GM13976 (cell line): ENCODE measurements around the gene EXOC3L2.

Source experiments
- DNase-seq: peaks from one replicate; pipeline ENCODE4 v3.0.0; 2012; ENCODE audit warnings: low spot score
- CTCF ChIP-seq: IDR thresholded peaks from 2 replicates; pipeline ENCODE4 v1.5.1; 2012; ENCODE audit warnings: borderline replicate concordance, mild to moderate bottlenecking; ENCODE audit not compliant: insufficient read depth; ENCODE audit errors: extremely low read depth, missing control alignments, control extremely low read depth
- in situ Hi-C: fragments of 300-500 bp; cut with MboI; formaldehyde crosslinking; loops from one replicate; pipeline ENCODE4 v1.12.0; 2022; ENCODE audit warnings: low sequenced_read_pairs, mixed read lengths, inconsistent platforms; ENCODE audit not compliant: unreplicated experiment

EXOC3L2 gene

GRCh38 chr19:45262570-45262969, 17.4 kb upstream of the EXOC3L2 start:
- no peak for DNase-seq
- no peak for TF ChIP-seq CTCF
- in situ Hi-C loops, result no loop called here

GRCh38 chr19:45258862-45259261, 13.7 kb upstream of the EXOC3L2 start:
- TF ChIP-seq CTCF, result no peak
- DNase-seq, result no peak
- in situ Hi-C loops, result no loop called here

- no peak for DNase-seq
- in situ Hi-C loops, result no loop called here
These were observed 11.6 kb upstream of the EXOC3L2 start for GRCh38 chr19:45256836-45257235.

GRCh38 chr19:45255611-45256157, 10.5 kb upstream of the EXOC3L2 start:
- TF ChIP-seq CTCF, result no peak
- no peak for DNase-seq
- in situ Hi-C loops, result no loop called here

More at GRCh38 chr19:45256836-45257235, 11.6 kb upstream of the EXOC3L2 start:
- TF ChIP-seq CTCF, result no peak

- DNase-seq, result no peak
- in situ Hi-C loops, result no loop called here
These were observed 8.9 kb upstream of the EXOC3L2 start for GRCh38 chr19:45254044-45254531.

GRCh38 chr19:45253396-45254027, 8.3 kb upstream of the EXOC3L2 start:
- in situ Hi-C loops, result no loop called here
- DNase-seq, result no peak
- TF ChIP-seq CTCF, result no peak

More at GRCh38 chr19:45254044-45254531, 8.9 kb upstream of the EXOC3L2 start:
- peak; percentile 12 for TF ChIP-seq CTCF
